Keratinocyte (primary cell): ENCODE data around the gene HIP1R. TPM values are rescaled to one million over a fixed set of nuclear protein-coding genes. Genes with fewer than 3 reads are reported as not detected.

ENCODE experiments used
- DNase-seq: peaks from one replicate; pipeline ENCODE4 v3.0.0-alpha.2; 2011; ENCODE audit warnings: low read depth, missing footprints, low spot score
- FAIRE-seq: peaks from 2 replicates; lab custom pipeline; 2011; peaks lifted over from hg19 to GRCh38; lab: Jason Lieb, UNC
- H2AFZ ChIP-seq: 2 replicates; pipeline ENCODE4 v1.6.0; 2012; ENCODE audit warnings: low read length, control low read depth, inconsistent platforms; ENCODE audit not compliant: control insufficient read depth
- H3K27ac ChIP-seq: 2 replicates; pipeline ENCODE4 v1.5.1; 2011; ENCODE audit warnings: low read length; ENCODE audit not compliant: control insufficient read depth, insufficient read depth
- H3K27me3 ChIP-seq: 3 replicates; pipeline ENCODE4 v1.6.0; 2011; ENCODE audit warnings: low read length; ENCODE audit not compliant: control insufficient read depth, insufficient read depth; ENCODE audit errors: extremely low read depth
- H3K36me3 ChIP-seq, 2 experiments: 2 replicates in 1 of 2; 3 replicates in 1 of 2; pipeline ENCODE4 v1.5.1; 2011; ENCODE audit warnings: low read length in 2 of 2, mild to moderate bottlenecking in 1 of 2; ENCODE audit not compliant: control insufficient read depth in 2 of 2, insufficient read depth in 2 of 2; ENCODE audit errors: extremely low read depth in 1 of 2
- H3K4me1 ChIP-seq: 3 replicates; pipeline ENCODE4 v1.5.1; 2011; ENCODE audit warnings: low read length; ENCODE audit not compliant: control insufficient read depth, insufficient read depth; ENCODE audit errors: extremely low read depth
- H3K4me2 ChIP-seq: 3 replicates; pipeline ENCODE4 v1.6.0; 2011; ENCODE audit warnings: low read depth, low read length; ENCODE audit not compliant: control insufficient read depth, insufficient read depth; ENCODE audit errors: extremely low read depth
- H3K4me3 ChIP-seq, 3 experiments: fragments of 200-600 bp in 1 of 3; sonication (generic) in 1 of 3; 2 replicates in 2 of 3; 3 replicates in 1 of 3; pipeline ENCODE4 v1.5.1; 2011 to 2016; ENCODE audit warnings: low read length in 3 of 3, mild to moderate bottlenecking in 3 of 3, control low read depth in 2 of 3, inconsistent platforms in 1 of 3, low read depth in 1 of 3, mixed read lengths in 1 of 3, mixed run types in 1 of 3, moderate library complexity in 1 of 3; ENCODE audit not compliant: control insufficient read depth in 2 of 3, insufficient read depth in 2 of 3; ENCODE audit errors: extremely low read depth in 1 of 3
- H3K79me2 ChIP-seq: 2 replicates; pipeline ENCODE4 v1.6.0; 2012; ENCODE audit warnings: low read length; ENCODE audit not compliant: control insufficient read depth, insufficient read depth
- H3K9ac ChIP-seq: 3 replicates; pipeline ENCODE4 v1.6.0; 2011; ENCODE audit warnings: low read length; ENCODE audit not compliant: control insufficient read depth, insufficient read depth; ENCODE audit errors: extremely low read depth
- H3K9me1 ChIP-seq: 3 replicates; pipeline ENCODE4 v1.6.0; 2011; ENCODE audit warnings: low read length; ENCODE audit not compliant: control insufficient read depth, insufficient read depth; ENCODE audit errors: extremely low read depth
- H3K9me3 ChIP-seq: 2 replicates; pipeline ENCODE4 v1.5.1; 2012; ENCODE audit warnings: low read depth, low read length; ENCODE audit not compliant: control insufficient read depth
- H4K20me1 ChIP-seq: 3 replicates; pipeline ENCODE4 v1.6.0; 2011; ENCODE audit warnings: low read length; ENCODE audit not compliant: control insufficient read depth, insufficient read depth; ENCODE audit errors: extremely low read depth
- CTCF ChIP-seq, 3 experiments: IDR thresholded peaks in 1 of 3; conservative IDR thresholded peaks in 1 of 3; optimal IDR thresholded peaks in 1 of 3; 2 replicates in 2 of 3; 3 replicates in 1 of 3; pipeline versions ENCODE3 to v1.5.1; 2011; ENCODE audit warnings: low read length in 3 of 3, mild to moderate bottlenecking in 3 of 3, moderate library complexity in 2 of 3, control low read depth in 1 of 3, inconsistent platforms in 1 of 3; ENCODE audit not compliant: insufficient read depth in 2 of 3; ENCODE audit errors: extremely low read depth in 1 of 3
- EZH2 ChIP-seq: IDR thresholded peaks from one replicate; pipeline ENCODE4 v1.6.1; 2012; ENCODE audit warnings: inconsistent platforms, mild to moderate bottlenecking, low read length, moderate library complexity
- dilution Hi-C: fragments of 300-500 bp; cut with MboI; formaldehyde crosslinking; loops from one replicate; pipeline ENCODE4 v1.7.0; 2020; ENCODE audit warnings: low sequenced_read_pairs; ENCODE audit not compliant: extremely low pct_ligation_motif_present
- polyA plus RNA-seq, 5 experiments: library from polyadenylated mRNA; depleted of rRNA in 3 of 5; stranded (reverse) in 3 of 5; stranded (forward) in 1 of 5; unstranded in 1 of 5; fragments of >200 nt; gene quantifications; 1 replicate in 1 of 5; 2 replicates in 3 of 5; 3 replicates in 1 of 5; pipeline versions ENCODE4 v1.2.1 to v1.2.3, GENCODE V29; 2011 to 2012; ENCODE audit warnings: missing spikeins in 2 of 5, low read depth in 1 of 5, low replicate concordance in 1 of 5

Gene HIP1R
- polyA plus RNA-seq, 1 donor (not counting 4 experiments of a cell fraction or from before 2014, with no cell fraction given) = 23.0 TPM

DNA sequence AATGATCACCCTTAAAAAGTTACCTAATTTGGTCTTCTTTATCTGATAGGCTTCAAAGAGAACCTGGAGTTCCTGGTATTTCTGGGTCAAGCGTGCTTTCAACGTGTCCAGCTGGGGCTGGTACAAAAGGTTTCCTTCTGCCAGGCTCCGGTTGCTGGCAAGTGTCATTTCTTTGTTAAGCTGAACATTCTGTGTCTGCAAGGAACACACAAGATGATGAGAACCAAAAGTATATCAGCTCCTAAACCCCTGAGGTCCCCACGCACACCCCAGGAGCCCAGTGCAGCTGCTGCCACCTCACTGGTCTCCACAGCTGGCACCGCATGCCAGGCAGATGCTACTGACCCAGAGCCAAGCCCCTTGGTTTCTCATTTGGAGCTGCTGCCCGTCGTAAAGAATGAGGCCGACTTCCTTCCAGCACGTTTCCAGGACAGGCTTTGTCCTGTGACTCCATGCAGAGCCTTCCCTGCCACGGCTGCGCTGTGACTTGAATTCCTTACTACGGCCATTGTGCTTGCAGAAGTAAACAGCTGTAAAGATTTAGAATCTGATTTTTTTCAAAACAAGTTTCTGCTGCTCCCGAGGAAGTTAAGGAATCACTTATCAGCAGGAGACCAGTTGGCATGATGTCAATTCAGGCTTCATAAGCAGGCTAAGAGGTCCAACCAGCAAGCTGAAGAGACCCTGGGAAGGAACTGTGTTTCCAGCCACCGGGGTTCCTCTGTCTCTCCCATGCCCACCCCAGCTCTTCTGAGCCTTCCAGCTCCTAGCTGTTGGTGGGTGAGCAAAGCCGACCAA lies 35.8 kb downstream of the HIP1R start:
- Histone ChIP-seq H3K79me2 (peaks cover 86% of the 10 kb centered on the region), H3K27ac (peak overlapping the region; percentile 91), H3K9ac (peak overlapping the region; percentile 85), H3K4me3 (peak overlapping the region; percentile 8 to 70 (median 66)), H3K4me2 (peak overlapping the region; percentile 99), H4K20me1 (peaks cover 10% of the 10 kb centered on the region), H3K4me1 (peaks cover 66% of the 10 kb centered on the region), H2AFZ (no peak overlapping the region), H3K9me1 (no peaks in the 10 kb centered on the region), H3K36me3 (peaks cover 12 to 46% of the 10 kb centered on the region in 2 experiments), H3K27me3 (no peaks in the 10 kb centered on the region), H3K9me3 (no peaks in the 10 kb centered on the region)
- DNase-seq (no peak), FAIRE-seq (peak; percentile 17)
- dilution Hi-C loops = no loop called here
- no peak for TF ChIP-seq EZH2
- TF ChIP-seq CTCF (optimal IDR thresholded peaks at IDR 0.05 in 1 of 3, IDR thresholded peaks at IDR 0.05 in 1 of 3, conservative IDR thresholded peaks at IDR 0.05 in 1 of 3; ENCODE audit: extremely low read depth in 1 of 3, insufficient read depth in 2 of 3, low read length in 3 of 3) = no peak

GRCh38 chr12:122871851-122872780 lies 36.9 kb downstream of the HIP1R start:
- no peaks in the 10 kb centered on the region for H3K9me3 ChIP-seq
- TF ChIP-seq EZH2 (no peak), CTCF (optimal IDR thresholded peaks at IDR 0.05 in 1 of 3, IDR thresholded peaks at IDR 0.05 in 1 of 3, conservative IDR thresholded peaks at IDR 0.05 in 1 of 3; ENCODE audit: extremely low read depth in 1 of 3, insufficient read depth in 2 of 3, low read length in 3 of 3) (no peak)
- H3K4me2 ChIP-seq = peak overlapping the region; percentile 99
- peak overlapping the region; percentile 85 for H3K9ac ChIP-seq
- dilution Hi-C loops = no loop called here
- H3K27ac ChIP-seq = peak overlapping the region; percentile 91
- peaks cover 12% of the 10 kb centered on the region for H4K20me1 ChIP-seq
- no peak overlapping the region for H2AFZ ChIP-seq
- peak overlapping the region; percentile 8 to 70 (median 66) for H3K4me3 ChIP-seq
- peaks cover 3% of the 10 kb centered on the region for H3K9me1 ChIP-seq
- peaks cover 9 to 43% of the 10 kb centered on the region in 2 experiments for H3K36me3 ChIP-seq
- DNase-seq = no peak
- peak; percentile 92 for FAIRE-seq
- H3K4me1 ChIP-seq = peaks cover 64% of the 10 kb centered on the region
- peaks cover 87% of the 10 kb centered on the region for H3K79me2 ChIP-seq
- no peaks in the 10 kb centered on the region for H3K27me3 ChIP-seq
